GM19099 (cell line): ENCODE measurements around the gene FCN1.

Experiments
- POLR2A ChIP-seq: IDR thresholded peaks from 3 replicates; pipeline ENCODE4 v1.6.1; 2011; ENCODE audit warnings: low read depth; ENCODE audit not compliant: insufficient read length; ENCODE audit errors: extremely low read depth

Gene FCN1

GRCh38 chr9:134933076-134933659 is 15.5 kb upstream of the FCN1 start:
- no peak for TF ChIP-seq POLR2A

GRCh38 chr9:134932606-134933005 is 14.9 kb upstream of the FCN1 start:
- TF ChIP-seq POLR2A: no peak

GRCh38 chr9:134932171-134932570 is 14.5 kb upstream of the FCN1 start:
- TF ChIP-seq POLR2A: no peak

- TF ChIP-seq POLR2A: peak; percentile 54
These were observed 12.7 kb upstream of the FCN1 start for GRCh38 chr9:134930398-134930797.

- TF ChIP-seq POLR2A: no peak
These were observed 11.8 kb upstream of the FCN1 start for GRCh38 chr9:134929193-134930158.

- no peak for TF ChIP-seq POLR2A
These were observed 10.9 kb upstream of the FCN1 start for GRCh38 chr9:134928436-134929192.

GRCh38 chr9:134925011-134925511 is 7.3 kb upstream of the FCN1 start:
- TF ChIP-seq POLR2A: no peak

GRCh38 chr9:134923466-134923865 is 5.8 kb upstream of the FCN1 start:
- TF ChIP-seq POLR2A: no peak

- no peak for TF ChIP-seq POLR2A
These were observed 5.2 kb upstream of the FCN1 start for GRCh38 chr9:134922932-134923240.

GRCh38 chr9:134922066-134922931 is 4.6 kb upstream of the FCN1 start:
- TF ChIP-seq POLR2A: no peak

- no peak for TF ChIP-seq POLR2A
These were observed 1.6 kb upstream of the FCN1 start for GRCh38 chr9:134919303-134919702.

- TF ChIP-seq POLR2A: no peak
These were observed 934 bp upstream of the FCN1 start for GRCh38 chr9:134918646-134919045.

- no peak for TF ChIP-seq POLR2A
These were observed 1.5 kb downstream of the FCN1 start for GRCh38 chr9:134916161-134916665.
